T-cell (primary cell): ENCODE data around the gene CDC42BPB. TPM values are rescaled to one million over a fixed set of nuclear protein-coding genes. Genes with fewer than 3 reads are reported as not detected.

Source experiments
- ATAC-seq, 4 experiments: fragments of 200-7000 bp in 3 of 4; fragments of 150-1000 bp in 1 of 4; cut with Tn5 transposase; replicated peaks in 1 of 4; 1 replicate in 3 of 4; 2 replicates in 1 of 4; pipeline ENCODE4 v1.10.0; 2021; ENCODE audit warnings: moderate library complexity in 3 of 4, mild to moderate bottlenecking in 2 of 4, moderate number of reproducible peaks in 1 of 4
- CTCF ChIA-PET, 2 donors: fragments of 300-600 bp; sonication (Branson Sonifier 250); formaldehyde crosslinking; loops; one replicate each; lab custom pipeline; 2022; ENCODE audit warnings: antibody characterized with exemption in 2 of 2; lab: Charles Lee
- POLR2A ChIA-PET, 2 donors: fragments of 300-600 bp; sonication (Branson Sonifier 250); formaldehyde crosslinking; loops; one replicate each; lab custom pipeline; 2022; ENCODE audit warnings: antibody characterized with exemption in 2 of 2; lab: Charles Lee
- DNase-seq, 35 experiments: peaks; one replicate each; pipeline versions ENCODE4 v3.0.0 to v3.0.0-alpha.2; 2013 to 2023
- H3K27ac ChIP-seq: one replicate; pipeline ENCODE4 v1.5.1; 2013; ENCODE audit warnings: low read length
- H3K27me3 ChIP-seq, 2 experiments: replicated peaks in 1 of 2; 1 replicate in 1 of 2; 2 replicates in 1 of 2; pipeline versions ENCODE4 v1.6.1 to v1.7.0; 2013; ENCODE audit warnings: low read length in 1 of 2, mixed read lengths in 1 of 2; ENCODE audit not compliant: control insufficient read depth in 2 of 2, insufficient read depth in 2 of 2; ENCODE audit errors: extremely low read depth in 1 of 2
- H3K36me3 ChIP-seq, 2 donors: 1 replicate in 1 of 2; 2 replicates in 1 of 2; pipeline versions ENCODE4 v1.6.1 to v1.7.0; 2013; ENCODE audit warnings: low read length in 1 of 2; ENCODE audit not compliant: control insufficient read depth in 2 of 2, insufficient read depth in 1 of 2; ENCODE audit errors: extremely low read depth in 1 of 2
- H3K4me1 ChIP-seq, 2 experiments: 1 replicate in 1 of 2; 2 replicates in 1 of 2; pipeline versions ENCODE4 v1.6.1 to v1.7.0; 2013; ENCODE audit warnings: low read length in 2 of 2, mixed read lengths in 1 of 2; ENCODE audit not compliant: insufficient read depth in 2 of 2, control insufficient read depth in 1 of 2; ENCODE audit errors: extremely low read depth in 1 of 2
- H3K4me3 ChIP-seq, 2 donors: 1 replicate in 1 of 2; 2 replicates in 1 of 2; pipeline versions ENCODE4 v1.5.1 to v1.7.0; 2013; ENCODE audit warnings: mild to moderate bottlenecking in 2 of 2, low read length in 1 of 2, moderate library complexity in 1 of 2; ENCODE audit not compliant: control insufficient read depth in 1 of 2; ENCODE audit errors: extremely low read depth in 1 of 2
- H3K9me3 ChIP-seq: 2 replicates; pipeline ENCODE4 v1.7.0; 2013
- H3K27ac Mint-ChIP-seq, 2 donors: one replicate each; pipeline ENCODE4 v1.8.0; 2020 to 2021; ENCODE audit warnings: mild to moderate bottlenecking in 2 of 2, mixed read lengths in 2 of 2
- H3K27me3 Mint-ChIP-seq, 2 donors: one replicate each; pipeline ENCODE4 v1.8.0; 2021 to 2022; ENCODE audit warnings: mixed read lengths in 2 of 2
- H3K36me3 Mint-ChIP-seq: one replicate; pipeline ENCODE4 v1.8.0; 2021; ENCODE audit warnings: mixed read lengths
- H3K4me1 Mint-ChIP-seq, 3 donors: one replicate each; pipeline ENCODE4 v1.8.0; 2020 to 2022; ENCODE audit warnings: mixed read lengths in 3 of 3, mild to moderate bottlenecking in 1 of 3
- H3K4me3 Mint-ChIP-seq, 3 donors: one replicate each; pipeline ENCODE4 v1.8.0; 2020 to 2022; ENCODE audit warnings: mild to moderate bottlenecking in 3 of 3, mixed read lengths in 3 of 3, moderate library complexity in 3 of 3
- H3K9me3 Mint-ChIP-seq, 3 donors: one replicate each; pipeline ENCODE4 v1.8.0; 2020 to 2022; ENCODE audit warnings: mixed read lengths in 3 of 3
- WGBS: methylation state at CpG from one replicate; pipeline ENCODE4 v1.1.5; 2013; ENCODE audit warnings: missing lambda C conversion rate; ENCODE audit not compliant: insufficient coverage; 5-methylcytosine and 5-hydroxymethylcytosine counted together
- total RNA-seq, 35 experiments: library from RNA in 6 of 35; stranded (reverse) in 6 of 35; fragments of 120-200 nt in 1 of 35; gene quantifications; one replicate each; pipeline versions ENCODE4 v1.2.1 to v1.2.4 and lab custom pipeline; 2013 to 2026

Gene CDC42BPB
- total RNA-seq, 5 donors from 2014 or later (not counting 1 experiment from before 2014, with no cell fraction given) = 5.3 to 17.5 (median 11.2) TPM

DNA sequence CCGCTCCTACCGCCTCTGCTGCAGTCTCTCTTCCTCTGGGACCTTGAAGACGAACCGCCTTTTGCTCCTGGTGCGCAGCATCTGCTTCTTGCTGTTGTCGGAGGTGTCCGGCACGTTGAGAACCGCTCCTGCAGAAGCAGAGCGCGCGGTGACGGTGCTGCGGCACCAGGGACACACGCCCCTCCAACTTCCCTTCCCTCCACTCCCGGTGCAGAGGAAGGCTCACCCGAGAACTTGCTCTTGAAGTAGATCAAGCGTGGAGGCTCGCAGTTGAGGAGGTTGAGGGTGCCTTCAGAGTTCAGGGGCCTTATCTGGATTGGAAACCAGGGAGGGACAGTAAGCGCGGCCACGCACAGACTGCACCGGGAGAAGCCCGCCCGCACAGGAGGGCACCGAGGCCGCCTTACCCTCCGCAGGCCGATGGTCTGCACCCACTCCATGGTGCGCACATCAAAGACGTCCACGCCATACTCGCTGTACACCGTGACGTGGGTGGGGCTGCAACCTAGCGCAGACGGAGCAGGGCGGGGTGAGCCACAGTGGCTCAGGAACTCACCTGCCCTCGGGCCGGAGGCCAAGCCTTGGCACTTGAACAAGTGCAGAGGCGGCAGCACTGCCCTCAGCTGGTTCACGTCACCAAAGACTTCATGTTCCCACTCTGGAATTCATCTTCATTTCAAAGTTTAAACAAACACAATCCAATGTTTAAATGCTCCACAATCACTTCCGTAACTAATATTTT lies 117.4 kb downstream of the CDC42BPB start:
- Histone ChIP-seq H3K4me1 (no peaks in the 10 kb centered on the region), H3K9me3 (no peaks in the 10 kb centered on the region), H3K36me3 (no peaks in the 10 kb centered on the region), H3K4me3 (no peak overlapping the region), H3K27me3 (peaks cover 0 to 1% of the 10 kb centered on the region in 2 experiments), H3K27ac (no peak overlapping the region)
- DNase-seq = no peak
- Mint-ChIP-seq H3K27ac (no peak overlapping the region), H3K36me3 (no peaks in the 10 kb centered on the region), H3K4me3 (no peak overlapping the region), H3K9me3 (no peaks in the 10 kb centered on the region), H3K27me3 (no peaks in the 10 kb centered on the region), H3K4me1 (no peaks in the 10 kb centered on the region)
- ATAC-seq = no peak
- WGBS = 89% methylated on average over 37 of the region's 43 CpGs
- ChIA-PET POLR2A (no interaction called here), CTCF (no interaction called here)

DNA sequence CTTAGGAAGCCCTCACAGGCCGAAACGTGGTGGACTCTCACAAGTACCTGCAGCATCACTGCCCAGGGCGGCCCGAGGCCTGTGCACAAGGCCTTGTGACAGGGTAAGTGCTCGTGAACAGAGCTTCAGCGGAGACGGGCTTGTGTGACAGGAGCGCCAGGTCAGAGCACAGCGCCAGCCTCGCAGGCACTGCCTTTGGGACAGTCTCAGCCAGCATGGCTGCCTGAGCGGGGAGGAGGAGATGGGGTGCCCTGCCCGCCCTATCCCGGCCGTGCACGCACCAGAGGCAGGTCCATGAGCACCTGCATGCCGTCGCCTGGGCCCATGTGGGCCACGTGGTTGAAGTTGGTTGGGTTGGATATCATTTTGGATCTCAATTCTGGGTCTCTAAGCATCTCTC lies 118.0 kb downstream of the CDC42BPB start:
- WGBS = 92% methylated on average over 15 of the region's 18 CpGs
- POLR2A ChIA-PET = no interaction called here
- DNase-seq = no peak

DNA sequence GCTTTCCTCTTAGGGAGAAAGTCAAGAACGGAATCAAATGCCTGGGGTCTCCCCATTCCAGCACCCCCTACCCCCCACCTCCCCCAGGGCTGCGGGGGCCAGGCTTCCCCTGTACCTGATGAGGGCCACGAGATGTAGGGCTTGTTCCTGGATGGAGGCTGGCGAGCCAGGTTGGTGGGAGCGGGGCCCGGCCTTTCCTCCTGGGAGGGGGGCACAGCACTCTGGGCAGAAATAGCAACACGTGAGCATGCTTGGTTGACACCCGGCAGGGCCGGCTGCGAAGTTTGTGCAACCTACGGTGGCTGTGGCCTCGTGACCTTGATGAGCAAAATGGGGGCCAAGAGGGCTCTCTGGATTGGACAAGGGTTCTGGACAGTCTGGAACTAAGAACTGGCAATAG lies 119.2 kb downstream of the CDC42BPB start:
- no peaks in the 10 kb centered on the region for H3K36me3 Mint-ChIP-seq
- H3K4me1 Mint-ChIP-seq = no peaks in the 10 kb centered on the region
- ATAC-seq = no peak
- no peaks in the 10 kb centered on the region for H3K9me3 Mint-ChIP-seq
- H3K27ac Mint-ChIP-seq = no peak overlapping the region
- ChIA-PET POLR2A (no interaction called here), CTCF (no interaction called here)
- H3K27ac ChIP-seq = no peak overlapping the region
- no peak overlapping the region for H3K4me3 Mint-ChIP-seq
- H3K27me3 Mint-ChIP-seq = no peaks in the 10 kb centered on the region
- H3K36me3 ChIP-seq = no peaks in the 10 kb centered on the region
- 89% methylated on average over 10 of the region's 12 CpGs for WGBS
- no peak overlapping the region for H3K4me3 ChIP-seq
- H3K27me3 ChIP-seq = no peaks in the 10 kb centered on the region
- no peak for DNase-seq
- H3K4me1 ChIP-seq = no peaks in the 10 kb centered on the region
- no peaks in the 10 kb centered on the region for H3K9me3 ChIP-seq

More for the DNA sequence above, 118.0 kb downstream of the CDC42BPB start:
- Histone ChIP-seq H3K27ac (no peak overlapping the region), H3K4me1 (no peaks in the 10 kb centered on the region), H3K9me3 (no peaks in the 10 kb centered on the region), H3K4me3 (no peak overlapping the region), H3K36me3 (no peaks in the 10 kb centered on the region), H3K27me3 (no peaks in the 10 kb centered on the region)
- Mint-ChIP-seq H3K27ac (no peak overlapping the region), H3K36me3 (no peaks in the 10 kb centered on the region), H3K27me3 (no peaks in the 10 kb centered on the region), H3K4me3 (no peak overlapping the region), H3K4me1 (no peaks in the 10 kb centered on the region), H3K9me3 (no peaks in the 10 kb centered on the region)
- CTCF ChIA-PET = no interaction called here
- ATAC-seq = no peak

DNA sequence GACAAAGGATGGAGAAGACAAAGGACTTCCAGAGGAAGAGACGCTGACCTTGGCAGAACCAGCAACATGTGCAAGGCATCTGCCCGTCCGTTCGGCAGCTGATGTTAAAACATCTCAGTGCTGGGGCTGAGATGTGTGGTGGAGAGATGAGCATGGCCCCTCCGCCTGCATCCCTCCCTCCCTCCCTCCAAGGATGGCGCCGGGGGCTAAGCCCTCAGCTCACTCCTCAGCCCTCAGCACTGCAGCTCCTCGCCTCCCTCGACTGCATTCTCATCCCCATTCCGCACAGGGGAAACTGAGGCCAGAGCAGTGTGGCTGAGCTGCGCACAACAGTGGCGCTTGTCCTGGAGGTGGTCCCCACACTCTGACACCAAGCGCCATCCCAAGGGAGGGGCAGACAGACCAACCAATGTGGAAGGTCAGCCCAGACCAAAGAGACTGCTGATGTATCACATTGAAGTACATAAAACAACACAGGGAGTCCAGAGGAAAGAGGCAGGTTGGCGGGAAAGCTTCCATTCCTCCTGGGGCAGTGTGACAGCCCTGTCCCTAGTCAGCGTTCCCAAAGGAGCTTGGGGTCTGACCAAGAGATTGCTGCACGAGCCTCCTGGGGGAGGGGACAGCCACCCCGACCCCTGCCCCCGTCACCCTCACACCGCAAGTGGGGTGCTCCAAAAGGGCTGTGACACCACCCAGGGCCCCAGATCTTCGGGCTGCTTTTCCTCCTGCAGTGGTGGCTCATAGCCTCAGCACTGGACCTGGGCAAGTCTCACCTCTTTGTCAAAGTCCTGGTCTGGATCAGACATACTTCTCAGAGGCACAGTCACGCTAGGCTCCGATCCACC lies 119.8 kb downstream of the CDC42BPB start:
- H3K4me3 ChIP-seq = no peak overlapping the region
- no peak for DNase-seq
- H3K27ac ChIP-seq = no peak overlapping the region
- no peak overlapping the region for H3K4me3 Mint-ChIP-seq
- H3K27me3 Mint-ChIP-seq = no peaks in the 10 kb centered on the region
- H3K27me3 ChIP-seq = peaks cover 0 to under 1% of the 10 kb centered on the region in 2 experiments
- WGBS = 88% methylated on average over 10 of the region's 22 CpGs
- ChIA-PET CTCF (no interaction called here), POLR2A (no interaction called here)
- no peaks in the 10 kb centered on the region for H3K9me3 ChIP-seq
- H3K36me3 Mint-ChIP-seq = no peaks in the 10 kb centered on the region
- no peaks in the 10 kb centered on the region for H3K4me1 ChIP-seq
- H3K9me3 Mint-ChIP-seq = no peaks in the 10 kb centered on the region
- H3K36me3 ChIP-seq = no peaks in the 10 kb centered on the region
- no peak overlapping the region for H3K27ac Mint-ChIP-seq
- no peak for ATAC-seq
- H3K4me1 Mint-ChIP-seq = no peaks in the 10 kb centered on the region

DNA sequence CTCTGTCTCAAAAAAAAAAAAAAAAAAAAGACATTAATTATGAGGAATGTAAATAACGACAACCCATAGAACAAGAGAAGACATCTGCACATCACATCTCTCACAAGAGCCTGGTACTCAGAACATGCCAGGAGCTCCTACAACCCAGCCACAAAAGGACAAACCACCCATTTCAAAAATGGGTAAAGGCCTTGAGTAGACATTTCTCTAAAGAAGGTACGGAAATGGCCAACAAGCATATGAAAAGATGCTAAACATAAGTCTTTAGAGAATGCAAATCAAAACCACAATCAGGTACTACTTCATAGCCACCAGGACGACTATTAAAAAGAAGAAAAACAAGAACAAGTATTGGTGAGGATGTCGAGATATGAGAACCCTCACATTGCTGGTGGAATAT lies 121.6 kb downstream of the CDC42BPB start:
- no peak overlapping the region for H3K27ac Mint-ChIP-seq
- ChIA-PET POLR2A (no interaction called here), CTCF (no interaction called here)
- H3K36me3 ChIP-seq = no peaks in the 10 kb centered on the region
- DNase-seq (no peak), ATAC-seq (no peak)
- H3K4me1 ChIP-seq = peaks cover 0 to under 1% of the 10 kb centered on the region in 2 experiments
- H3K27ac ChIP-seq = no peak overlapping the region
- WGBS = no CpG with 5 or more reads among the region's 4 CpGs
- H3K4me1 Mint-ChIP-seq = peaks cover 0 to 2% (median 0%) of the 10 kb centered on the region in 3 donors
- peaks cover 0 to 17% of the 10 kb centered on the region in 2 experiments for H3K27me3 ChIP-seq
- no peak overlapping the region for H3K4me3 Mint-ChIP-seq
- H3K9me3 Mint-ChIP-seq = no peaks in the 10 kb centered on the region
- no peaks in the 10 kb centered on the region for H3K9me3 ChIP-seq
- no peaks in the 10 kb centered on the region for H3K36me3 Mint-ChIP-seq
- peaks cover 0 to 5% of the 10 kb centered on the region in 2 donors for H3K27me3 Mint-ChIP-seq
- H3K4me3 ChIP-seq = no peak overlapping the region

DNA sequence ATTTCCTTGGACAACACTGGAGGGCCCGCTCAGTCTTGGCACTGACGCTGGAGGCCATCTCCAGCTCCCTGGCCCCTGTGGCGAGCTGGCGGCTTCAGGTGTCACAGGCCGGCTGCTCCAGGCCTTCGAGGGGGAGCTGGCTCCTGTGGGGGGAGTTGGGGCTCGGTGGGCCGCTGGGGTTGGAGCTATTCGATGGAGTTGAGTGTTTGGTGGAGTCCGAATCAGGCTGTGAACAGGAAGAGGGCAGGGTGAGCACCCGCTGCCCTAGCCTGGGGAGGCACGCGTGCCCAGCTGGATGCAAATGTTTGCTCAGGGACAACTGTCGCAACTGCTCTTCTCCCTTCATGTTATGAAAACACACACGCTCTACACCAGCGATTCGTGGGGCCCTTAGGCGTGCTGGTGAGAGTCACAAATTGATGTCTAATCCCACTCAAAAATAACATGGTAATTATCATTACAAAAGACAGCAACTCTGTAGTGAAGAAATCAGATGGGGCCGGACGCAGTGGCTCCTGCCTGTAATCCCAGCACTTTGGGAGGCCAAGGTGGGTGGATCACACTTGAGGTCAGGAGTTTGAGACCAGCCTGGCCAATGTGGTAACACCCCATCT lies 123.6 kb downstream of the CDC42BPB start:
- ATAC-seq = no peak
- Histone ChIP-seq H3K36me3 (no peaks in the 10 kb centered on the region), H3K4me1 (peaks cover 2 to 18% of the 10 kb centered on the region in 2 experiments), H3K4me3 (no peak overlapping the region), H3K27me3 (peaks cover 0 to 30% of the 10 kb centered on the region in 2 experiments), H3K27ac (no peak overlapping the region), H3K9me3 (no peaks in the 10 kb centered on the region)
- ChIA-PET CTCF (no interaction called here), POLR2A (interaction anchor here in 1 of 2 donors (0.6 kb wide), 1 partner anchor 52 kb away, joined by 4 read pairs; no protein-coding TSS in a partner anchor)
- no peak overlapping the region for H3K27ac Mint-ChIP-seq
- 93% methylated on average over 13 of the region's 20 CpGs for WGBS
- no peaks in the 10 kb centered on the region for H3K9me3 Mint-ChIP-seq
- no peaks in the 10 kb centered on the region for H3K36me3 Mint-ChIP-seq
- peaks cover 0 to 3% (median 2%) of the 10 kb centered on the region in 3 donors for H3K4me1 Mint-ChIP-seq
- peaks cover 0 to 8% of the 10 kb centered on the region in 2 donors for H3K27me3 Mint-ChIP-seq
- DNase-seq = no peak
- H3K4me3 Mint-ChIP-seq = no peak overlapping the region
